Nephron progenitor cell (in vitro differentiated cells): ENCODE results near the gene HBG1.
"Not testable (repeated sequence)": the region's sequence is repeated elsewhere in the genome, so short reads cannot be mapped to it uniquely, and the experiment has no call there.

Experiments used
- DNase-seq: peaks from one replicate; pipeline ENCODE4 v3.0.0; 2021
- H3K27ac Mint-ChIP-seq: 2 replicates; pipeline ENCODE4 v1.8.0; 2021; ENCODE audit warnings: mild to moderate bottlenecking, moderate library complexity, mixed read lengths
- H3K27me3 Mint-ChIP-seq: 2 replicates; pipeline ENCODE4 v1.8.0; 2021; ENCODE audit warnings: mild to moderate bottlenecking, low read depth, mixed read lengths; ENCODE audit not compliant: poor library complexity
- H3K36me3 Mint-ChIP-seq: 2 replicates; pipeline ENCODE4 v1.8.0; 2021; ENCODE audit warnings: low read depth, mixed read lengths
- H3K4me1 Mint-ChIP-seq: 2 replicates; pipeline ENCODE4 v1.8.0; 2021; ENCODE audit warnings: mixed read lengths
- H3K4me3 Mint-ChIP-seq: 2 replicates; pipeline ENCODE4 v1.8.0; 2021; ENCODE audit warnings: mild to moderate bottlenecking, moderate library complexity, mixed read lengths
- H3K9me3 Mint-ChIP-seq: 2 replicates; pipeline ENCODE4 v1.8.0; 2021; ENCODE audit warnings: mild to moderate bottlenecking, moderate library complexity, mixed read lengths
- TF ChIP-seq, protein P1 (sequence below): fragments of 200-600 bp; sonication (generic); IDR thresholded peaks from 2 replicates; pipeline ENCODE4 v1.5.0; 2021; ENCODE audit warnings: antibody characterized with exemption

Gene HBG1

DNA sequence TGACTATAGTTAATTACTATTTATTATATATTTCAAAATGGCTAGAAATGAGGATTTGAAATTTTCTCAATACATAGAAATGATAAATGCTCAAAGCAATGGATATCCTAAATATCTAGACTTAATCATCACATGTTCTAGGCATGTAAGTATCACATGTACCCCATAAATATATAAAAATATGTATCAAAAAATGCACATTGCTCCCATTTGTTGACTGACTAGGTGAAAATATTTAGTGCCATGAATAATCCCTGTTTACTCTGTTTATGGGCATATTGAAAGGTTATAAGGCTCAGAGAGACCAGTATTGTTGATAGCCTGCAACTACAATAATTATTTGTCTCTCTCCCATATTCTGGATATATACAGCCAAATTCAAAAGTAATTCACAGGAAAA lies 17.0 kb upstream of the HBG1 start:
- Mint-ChIP-seq H3K27ac (no peak overlapping the region), H3K27me3 (peaks cover 6% of the 10 kb centered on the region), H3K36me3 (no peaks in the 10 kb centered on the region), H3K4me1 (peaks cover 19% of the 10 kb centered on the region), H3K9me3 (peaks cover 9% of the 10 kb centered on the region), H3K4me3 (no peak overlapping the region)
- DNase-seq = no peak
- TF ChIP-seq, protein P1, sequence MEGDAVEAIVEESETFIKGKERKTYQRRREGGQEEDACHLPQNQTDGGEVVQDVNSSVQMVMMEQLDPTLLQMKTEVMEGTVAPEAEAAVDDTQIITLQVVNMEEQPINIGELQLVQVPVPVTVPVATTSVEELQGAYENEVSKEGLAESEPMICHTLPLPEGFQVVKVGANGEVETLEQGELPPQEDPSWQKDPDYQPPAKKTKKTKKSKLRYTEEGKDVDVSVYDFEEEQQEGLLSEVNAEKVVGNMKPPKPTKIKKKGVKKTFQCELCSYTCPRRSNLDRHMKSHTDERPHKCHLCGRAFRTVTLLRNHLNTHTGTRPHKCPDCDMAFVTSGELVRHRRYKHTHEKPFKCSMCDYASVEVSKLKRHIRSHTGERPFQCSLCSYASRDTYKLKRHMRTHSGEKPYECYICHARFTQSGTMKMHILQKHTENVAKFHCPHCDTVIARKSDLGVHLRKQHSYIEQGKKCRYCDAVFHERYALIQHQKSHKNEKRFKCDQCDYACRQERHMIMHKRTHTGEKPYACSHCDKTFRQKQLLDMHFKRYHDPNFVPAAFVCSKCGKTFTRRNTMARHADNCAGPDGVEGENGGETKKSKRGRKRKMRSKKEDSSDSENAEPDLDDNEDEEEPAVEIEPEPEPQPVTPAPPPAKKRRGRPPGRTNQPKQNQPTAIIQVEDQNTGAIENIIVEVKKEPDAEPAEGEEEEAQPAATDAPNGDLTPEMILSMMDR = no peak

DNA sequence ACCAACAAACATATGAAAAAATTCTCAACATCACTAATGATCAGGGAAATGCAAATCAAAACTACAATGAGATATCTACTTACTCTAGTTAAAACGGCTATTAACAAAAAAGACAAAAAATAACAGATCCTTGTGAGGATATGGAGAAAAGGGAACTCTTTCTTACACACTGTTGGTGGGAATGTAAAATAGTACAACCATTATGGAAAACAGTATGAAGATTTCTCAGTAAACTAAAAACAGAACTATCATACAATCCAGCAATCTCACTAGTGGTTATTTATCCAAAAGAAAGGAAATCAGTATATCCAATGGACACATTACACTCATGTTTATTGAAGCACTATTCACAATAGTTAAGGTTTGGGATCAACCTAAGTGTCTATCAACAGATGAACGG lies 16.2 kb upstream of the HBG1 start:
- H3K9me3 Mint-ChIP-seq = peaks cover 16% of the 10 kb centered on the region
- no peak overlapping the region for H3K27ac Mint-ChIP-seq
- H3K4me3 Mint-ChIP-seq = no peak overlapping the region
- TF ChIP-seq, protein P1 = no peak
- H3K36me3 Mint-ChIP-seq = no peaks in the 10 kb centered on the region
- no peak for DNase-seq
- H3K27me3 Mint-ChIP-seq = peaks cover 6% of the 10 kb centered on the region
- peaks cover 19% of the 10 kb centered on the region for H3K4me1 Mint-ChIP-seq

DNA sequence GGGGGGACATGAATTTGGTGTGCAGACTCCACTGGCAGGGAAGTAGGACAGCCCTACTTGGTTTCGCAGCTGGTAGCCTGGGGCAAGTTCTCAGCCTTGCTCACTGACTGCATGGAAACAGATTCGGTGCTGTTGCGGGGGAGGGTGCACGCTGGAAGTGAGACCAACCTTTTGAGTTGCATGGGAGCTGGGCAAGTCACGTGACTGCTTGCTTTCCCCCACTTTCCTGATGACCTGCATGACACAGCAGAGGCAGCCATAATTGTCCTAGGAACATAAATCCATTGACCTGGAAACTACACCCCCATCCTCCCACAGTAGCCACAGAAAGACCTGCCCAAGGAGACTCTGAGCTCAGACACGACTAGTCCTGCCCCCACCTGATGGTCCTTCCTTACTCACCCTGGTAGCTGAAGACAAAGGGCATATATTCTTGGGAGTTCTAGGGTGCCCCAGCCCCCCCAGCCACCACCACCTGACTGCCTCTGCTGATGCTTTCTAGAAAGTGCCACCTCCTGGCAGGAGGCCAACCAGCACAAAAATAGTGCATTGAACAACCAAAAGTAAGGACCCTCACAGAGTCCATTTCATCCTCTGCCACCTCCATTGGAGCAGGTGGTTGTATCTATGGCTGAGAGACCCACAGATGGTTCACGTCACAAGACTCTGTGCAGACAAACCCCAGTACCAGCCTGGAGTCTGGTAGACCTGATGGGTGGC lies 9.0 kb upstream of the HBG1 start:
- peak; percentile 21 for DNase-seq

DNA sequence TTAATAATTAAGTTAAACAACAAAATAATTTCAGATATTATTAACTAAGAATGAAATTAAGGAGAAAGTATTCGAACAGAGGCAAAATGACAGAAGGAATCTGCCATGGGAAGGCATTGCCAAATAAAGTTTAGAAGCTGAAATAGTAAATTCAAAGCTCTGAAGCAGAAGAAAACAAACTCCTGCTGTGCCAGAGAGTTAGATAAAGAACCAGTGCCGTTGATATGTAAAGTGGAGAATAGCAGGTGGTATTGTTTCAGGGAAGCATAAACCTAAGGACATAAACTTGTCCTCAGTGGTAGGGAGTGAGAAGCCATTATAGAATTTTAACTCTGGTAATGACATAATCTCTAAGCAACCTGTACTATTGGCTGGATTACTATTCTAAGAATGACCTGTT lies 7.6 kb upstream of the HBG1 start:
- TF ChIP-seq, protein P1 = no peak
- Mint-ChIP-seq H3K9me3 (peaks cover 36% of the 10 kb centered on the region), H3K27me3 (peaks cover 2% of the 10 kb centered on the region), H3K4me1 (peaks cover 24% of the 10 kb centered on the region), H3K27ac (no peak overlapping the region), H3K36me3 (peaks cover 7% of the 10 kb centered on the region), H3K4me3 (no peak overlapping the region)
- no peak for DNase-seq

More for the DNA sequence above, 9.0 kb upstream of the HBG1 start:
- TF ChIP-seq, protein P1 = no peak
- Mint-ChIP-seq H3K4me3 (no peak overlapping the region), H3K4me1 (peaks cover 17% of the 10 kb centered on the region), H3K36me3 (peaks cover 7% of the 10 kb centered on the region), H3K9me3 (peaks cover 38% of the 10 kb centered on the region), H3K27ac (peak overlapping the region; percentile 54), H3K27me3 (peaks cover 2% of the 10 kb centered on the region)

DNA sequence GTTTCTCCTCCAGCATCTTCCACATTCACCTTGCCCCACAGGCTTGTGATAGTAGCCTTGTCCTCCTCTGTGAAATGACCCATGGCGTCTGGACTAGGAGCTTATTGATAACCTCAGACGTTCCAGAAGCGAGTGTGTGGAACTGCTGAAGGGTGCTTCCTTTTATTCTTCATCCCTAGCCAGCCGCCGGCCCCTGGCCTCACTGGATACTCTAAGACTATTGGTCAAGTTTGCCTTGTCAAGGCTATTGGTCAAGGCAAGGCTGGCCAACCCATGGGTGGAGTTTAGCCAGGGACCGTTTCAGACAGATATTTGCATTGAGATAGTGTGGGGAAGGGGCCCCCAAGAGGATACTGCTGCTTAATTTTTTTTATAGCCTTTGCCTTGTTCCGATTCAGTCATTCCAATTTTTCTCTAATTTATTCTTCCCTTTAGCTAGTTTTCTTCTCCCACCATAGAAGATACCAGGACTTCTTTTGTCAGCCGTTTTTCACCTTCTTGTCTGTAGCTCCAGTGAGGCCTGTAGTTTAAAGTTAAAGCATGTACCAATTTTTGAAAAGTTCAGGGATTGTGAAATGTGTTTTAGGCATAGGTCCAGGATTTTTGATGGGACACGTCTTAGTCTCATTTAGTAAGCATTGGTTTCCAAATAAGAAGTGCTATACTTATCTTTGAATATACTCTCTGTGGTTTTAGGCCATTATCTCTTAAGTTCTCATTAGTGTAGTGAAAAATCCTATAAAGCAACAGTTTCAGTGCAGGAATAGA lies 5.2 kb upstream of the HBG1 start, which contains the start of gene HBG2:
TSS of gene HBG2 (minus strand) at position 136 of the 768 bp plus-strand sequence. CDS start at position 83, 53 bp downstream.
- H3K27ac Mint-ChIP-seq, H3K36me3 Mint-ChIP-seq, H3K27me3 Mint-ChIP-seq, DNase-seq, H3K4me3 Mint-ChIP-seq: not testable (repeated sequence)
- Mint-ChIP-seq H3K4me1 (peaks cover 26% of the 10 kb centered on the region), H3K9me3 (peaks cover 12% of the 10 kb centered on the region)

DNA sequence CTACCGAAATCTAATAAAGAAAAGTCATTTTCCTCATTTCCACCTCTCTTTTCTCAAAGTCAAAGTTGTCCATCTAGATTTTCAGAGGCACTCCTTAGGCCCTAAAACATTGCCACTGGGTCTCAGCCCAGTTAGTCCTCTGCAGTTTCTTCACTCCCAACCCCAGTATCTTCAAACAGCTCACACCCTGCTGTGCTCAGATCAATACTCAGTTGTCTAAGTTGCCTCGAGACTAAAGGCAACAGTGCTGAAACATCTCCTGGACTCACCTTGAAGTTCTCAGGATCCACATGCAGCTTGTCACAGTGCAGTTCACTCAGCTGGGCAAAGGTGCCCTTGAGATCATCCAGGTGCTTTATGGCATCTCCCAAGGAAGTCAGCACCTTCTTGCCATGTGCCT lies 4.4 kb upstream of the HBG1 start:
- not testable (repeated sequence) for H3K36me3 Mint-ChIP-seq, DNase-seq, H3K27me3 Mint-ChIP-seq, H3K27ac Mint-ChIP-seq, H3K4me3 Mint-ChIP-seq, H3K9me3 Mint-ChIP-seq
- peaks cover 26% of the 10 kb centered on the region for H3K4me1 Mint-ChIP-seq

DNA sequence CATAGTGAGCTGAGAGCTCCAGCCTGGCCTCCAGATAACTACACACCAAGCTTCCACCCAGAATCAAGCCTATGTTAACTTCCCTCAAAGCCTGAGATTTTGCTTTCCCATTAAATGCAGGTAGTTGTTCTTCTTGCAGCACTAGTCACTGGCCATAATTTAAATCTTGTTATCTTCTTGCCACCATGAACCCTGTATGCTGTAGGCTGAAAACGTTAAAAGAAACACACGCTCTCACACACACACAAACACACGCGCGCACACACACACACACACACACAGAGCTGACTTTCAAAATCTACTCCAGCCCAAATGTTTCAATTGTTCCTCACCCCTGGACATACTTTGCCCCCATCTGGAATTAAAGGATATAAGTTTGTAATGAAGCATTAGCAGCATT lies 3.8 kb upstream of the HBG1 start:
- not testable (repeated sequence) for DNase-seq, H3K4me3 Mint-ChIP-seq, H3K36me3 Mint-ChIP-seq, H3K27ac Mint-ChIP-seq, H3K27me3 Mint-ChIP-seq, H3K9me3 Mint-ChIP-seq
- H3K4me1 Mint-ChIP-seq = peaks cover 20% of the 10 kb centered on the region
